PC-9 (cell line): ENCODE data around the gene CAMK2B. TPM values are rescaled to one million over a fixed set of nuclear protein-coding genes. Genes with fewer than 3 reads are reported as not detected.

Experiments
- BruUV-seq: library from RNA; stranded (reverse); fragments of 400-500 nt; replicated peaks from 2 replicates; lab custom pipeline; 2021; lab: Mats Ljungman, UMichigan
- CTCF ChIA-PET: fragments of 300-600 bp; sonication (Branson Sonifier 250); formaldehyde crosslinking; loops from one replicate; lab custom pipeline; 2022; ENCODE audit warnings: antibody characterized with exemption; lab: Charles Lee
- POLR2A ChIA-PET: fragments of 300-600 bp; sonication (Branson Sonifier 250); formaldehyde crosslinking; loops from one replicate; lab custom pipeline; 2022; ENCODE audit warnings: antibody characterized with exemption; ENCODE audit not compliant: unreplicated experiment; lab: Charles Lee
- DNase-seq, 2 experiments: peaks; one replicate each; pipeline versions ENCODE4 v3.0.0 to v3.0.0-alpha.2; 2015 to 2022; ENCODE audit warnings: mixed read lengths in 1 of 2
- H2AFZ ChIP-seq: fragments of 200-600 bp; sonication (generic); 2 replicates; pipeline ENCODE4 v1.8.1; 2017; ENCODE audit warnings: antibody characterized with exemption
- H3F3A ChIP-seq: fragments of 200-600 bp; sonication (generic); 2 replicates; pipeline ENCODE4 v1.8.1; 2017; ENCODE audit warnings: antibody characterized with exemption, mild to moderate bottlenecking, low read depth; ENCODE audit not compliant: insufficient read depth
- H3K27ac ChIP-seq: fragments of 200-600 bp; sonication (generic); 2 replicates; pipeline ENCODE4 v1.6.1; 2016; ENCODE audit warnings: mixed run types
- H3K27me3 ChIP-seq: fragments of 200-600 bp; sonication (generic); 2 replicates; pipeline ENCODE4 v1.6.1; 2016; ENCODE audit warnings: low read depth, mixed run types; ENCODE audit not compliant: insufficient read depth
- H3K36me3 ChIP-seq: fragments of 200-600 bp; sonication (generic); 2 replicates; pipeline ENCODE4 v1.6.1; 2016; ENCODE audit warnings: low read depth, mixed run types
- H3K4me1 ChIP-seq: fragments of 200-600 bp; sonication (generic); replicated peaks from 2 replicates; pipeline ENCODE4 v1.6.1; 2016; ENCODE audit warnings: mixed run types; ENCODE audit not compliant: insufficient read depth
- H3K4me2 ChIP-seq: fragments of 200-600 bp; sonication (generic); 2 replicates; pipeline ENCODE4 v1.6.1; 2017; ENCODE audit warnings: mixed run types
- H3K4me3 ChIP-seq: fragments of 200-600 bp; sonication (generic); 2 replicates; pipeline ENCODE4 v1.6.1; 2016; ENCODE audit warnings: mixed run types
- H3K79me2 ChIP-seq: fragments of 200-600 bp; sonication (generic); 2 replicates; pipeline ENCODE4 v1.6.1; 2017; ENCODE audit warnings: low read depth, mixed run types
- H3K9me2 ChIP-seq: fragments of 200-600 bp; sonication (generic); 2 replicates; pipeline ENCODE4 v1.8.1; 2017; ENCODE audit warnings: mild to moderate bottlenecking; ENCODE audit not compliant: insufficient read depth
- H3K9me3 ChIP-seq: fragments of 200-600 bp; sonication (generic); 2 replicates; pipeline ENCODE4 v1.8.1; 2016; ENCODE audit warnings: low read depth; ENCODE audit not compliant: insufficient read depth
- H4K20me1 ChIP-seq: fragments of 200-600 bp; sonication (generic); 2 replicates; pipeline ENCODE4 v1.8.1; 2017; ENCODE audit not compliant: insufficient read depth
- EZH2 ChIP-seq: fragments of 200-600 bp; sonication (generic); IDR thresholded peaks from 2 replicates; pipeline ENCODE4 v1.8.0; 2017; ENCODE audit warnings: antibody characterized with exemption, low read depth
- intact Hi-C: fragments of 100-400 bp; cut with micrococcal nuclease; formaldehyde crosslinking; loops from one replicate; pipeline ENCODE4 v1.10.0; 2022; ENCODE audit not compliant: unreplicated experiment
- total RNA-seq: library from RNA; stranded (reverse); gene quantifications from 2 replicates; pipeline ENCODE4 v1.2.3, GENCODE V29; 2021
- TF ChIP-seq, protein P1 (sequence below): fragments of 200-600 bp; sonication (generic); conservative IDR thresholded peaks from 2 replicates; pipeline ENCODE4 v1.6.1; 2017; ENCODE audit warnings: mixed run types, antibody characterized with exemption, mild to moderate bottlenecking, moderate library complexity

The CAMK2B gene
- total RNA-seq, 1 experiment from 2014 or later: 0.15 TPM

DNA sequence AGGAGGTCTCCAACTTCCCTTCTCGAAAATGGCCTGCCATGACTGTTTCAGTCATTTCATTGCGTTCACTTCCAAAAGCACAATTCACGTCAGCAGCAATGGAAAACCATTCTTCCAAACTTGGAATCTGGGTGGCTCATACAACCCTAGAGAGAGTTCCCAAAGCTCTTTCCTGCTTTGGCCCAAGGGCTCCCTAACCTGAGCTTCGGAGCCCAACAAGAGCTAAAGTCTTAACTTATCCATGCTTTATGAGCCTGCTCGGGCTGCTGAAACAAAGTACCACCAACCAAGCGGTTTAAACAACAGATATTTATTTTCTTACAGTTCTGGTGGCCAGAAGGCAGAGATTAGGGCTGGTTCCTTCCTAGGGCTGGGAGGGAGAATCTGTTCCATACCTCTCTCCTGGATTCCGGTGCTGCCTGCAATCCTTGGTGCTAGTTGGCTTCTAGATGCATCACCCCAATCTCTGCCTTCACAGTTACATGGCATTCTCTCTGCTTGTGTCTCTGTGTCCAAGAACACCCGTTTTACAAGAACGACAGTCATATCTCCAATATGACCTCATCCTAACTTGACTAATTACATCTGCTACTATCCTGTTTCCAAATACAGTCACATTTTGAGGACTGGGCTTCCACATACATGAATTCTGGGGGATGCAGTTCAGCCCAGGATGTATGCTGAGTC is 33.5 kb downstream of the CAMK2B start:
- Histone ChIP-seq H3K27ac (no peak overlapping the region), H4K20me1 (no peaks in the 10 kb centered on the region), H3F3A (no peaks in the 10 kb centered on the region), H3K4me2 (no peak overlapping the region), H3K4me1 (no peaks in the 10 kb centered on the region), H3K36me3 (no peaks in the 10 kb centered on the region), H3K9me3 (no peaks in the 10 kb centered on the region), H2AFZ (no peak overlapping the region), H3K4me3 (no peak overlapping the region), H3K27me3 (peaks cover 71% of the 10 kb centered on the region), H3K9me2 (no peaks in the 10 kb centered on the region), H3K79me2 (no peaks in the 10 kb centered on the region)
- intact Hi-C loops: no loop called here
- no peak for DNase-seq
- BruUV-seq: no TSS peak
- CTCF ChIA-PET: no interaction called here
- no peak for TF ChIP-seq EZH2
- TF ChIP-seq, protein P1, sequence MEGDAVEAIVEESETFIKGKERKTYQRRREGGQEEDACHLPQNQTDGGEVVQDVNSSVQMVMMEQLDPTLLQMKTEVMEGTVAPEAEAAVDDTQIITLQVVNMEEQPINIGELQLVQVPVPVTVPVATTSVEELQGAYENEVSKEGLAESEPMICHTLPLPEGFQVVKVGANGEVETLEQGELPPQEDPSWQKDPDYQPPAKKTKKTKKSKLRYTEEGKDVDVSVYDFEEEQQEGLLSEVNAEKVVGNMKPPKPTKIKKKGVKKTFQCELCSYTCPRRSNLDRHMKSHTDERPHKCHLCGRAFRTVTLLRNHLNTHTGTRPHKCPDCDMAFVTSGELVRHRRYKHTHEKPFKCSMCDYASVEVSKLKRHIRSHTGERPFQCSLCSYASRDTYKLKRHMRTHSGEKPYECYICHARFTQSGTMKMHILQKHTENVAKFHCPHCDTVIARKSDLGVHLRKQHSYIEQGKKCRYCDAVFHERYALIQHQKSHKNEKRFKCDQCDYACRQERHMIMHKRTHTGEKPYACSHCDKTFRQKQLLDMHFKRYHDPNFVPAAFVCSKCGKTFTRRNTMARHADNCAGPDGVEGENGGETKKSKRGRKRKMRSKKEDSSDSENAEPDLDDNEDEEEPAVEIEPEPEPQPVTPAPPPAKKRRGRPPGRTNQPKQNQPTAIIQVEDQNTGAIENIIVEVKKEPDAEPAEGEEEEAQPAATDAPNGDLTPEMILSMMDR: no peak
- POLR2A ChIA-PET: interaction anchor here (0.5 kb wide), 1 partner anchor 23 kb away, joined by 5 read pairs; no protein-coding TSS in a partner anchor

DNA sequence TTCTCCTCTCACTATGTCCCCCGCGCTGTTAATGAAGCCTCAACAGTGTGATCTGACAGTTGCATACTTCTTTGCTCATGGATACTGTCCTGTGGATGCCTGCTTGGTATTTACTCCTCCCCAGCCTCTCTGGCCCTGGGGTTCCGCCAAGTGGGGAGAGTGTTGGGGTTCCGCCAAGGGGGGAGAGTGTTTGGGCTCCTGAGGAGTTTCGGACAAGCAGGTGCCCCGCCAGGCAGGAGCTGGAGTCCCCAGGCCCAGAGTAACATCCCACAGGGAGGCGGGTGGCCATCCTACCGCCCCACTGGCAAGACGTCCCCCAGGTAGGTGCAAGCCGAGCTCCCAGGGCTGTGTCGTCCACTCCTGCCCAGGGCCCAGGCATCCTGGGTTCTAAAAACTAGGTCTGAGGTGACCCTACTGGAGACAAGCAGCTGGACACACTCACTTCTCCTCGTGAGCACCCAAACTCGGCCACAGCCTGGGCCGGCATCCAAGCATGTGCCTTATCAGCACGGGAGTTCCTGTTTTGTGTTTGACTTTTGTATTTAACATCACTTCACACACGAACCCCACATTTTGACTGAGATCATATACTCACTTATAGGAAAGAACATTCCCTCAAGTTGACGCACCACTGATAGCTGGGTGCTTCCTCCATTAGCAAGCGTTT is 34.2 kb downstream of the CAMK2B start:
- Histone ChIP-seq H3K4me3 (no peak overlapping the region), H3K9me2 (no peaks in the 10 kb centered on the region), H3K27ac (no peak overlapping the region), H3K79me2 (no peaks in the 10 kb centered on the region), H3K9me3 (no peaks in the 10 kb centered on the region), H4K20me1 (no peaks in the 10 kb centered on the region), H3K4me2 (no peak overlapping the region), H3F3A (no peaks in the 10 kb centered on the region), H3K4me1 (no peaks in the 10 kb centered on the region), H2AFZ (no peak overlapping the region), H3K36me3 (no peaks in the 10 kb centered on the region), H3K27me3 (peaks cover 64% of the 10 kb centered on the region)
- intact Hi-C loops: no loop called here
- DNase-seq: no peak
- ChIA-PET CTCF (no interaction called here), POLR2A (interaction anchor here (0.5 kb wide), 1 partner anchor 24 kb away, joined by 5 read pairs; no protein-coding TSS in a partner anchor)
- TF ChIP-seq EZH2: no peak
- TF ChIP-seq, protein P1: no peak
- BruUV-seq: no TSS peak

DNA sequence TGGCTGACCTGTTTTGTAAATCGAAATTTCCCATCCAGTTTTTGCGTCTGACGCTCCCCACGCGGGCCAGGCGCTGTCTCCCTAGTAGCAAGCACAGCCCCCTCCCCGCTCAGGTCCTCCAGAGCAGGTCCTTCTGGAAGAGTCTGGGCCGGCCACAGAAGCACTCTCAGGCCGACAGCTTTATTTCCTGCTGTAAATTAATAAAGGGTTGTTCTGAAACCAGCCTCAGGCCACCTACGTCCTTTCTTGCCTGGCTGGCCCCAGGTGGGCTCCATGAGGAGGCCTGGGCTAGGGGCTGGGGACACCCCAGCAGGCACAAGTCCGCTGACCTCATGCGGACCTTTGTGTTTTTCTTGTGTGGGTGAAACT is 35.2 kb downstream of the CAMK2B start:
- no peaks in the 10 kb centered on the region for H3F3A ChIP-seq
- intact Hi-C loops: no loop called here
- BruUV-seq: no TSS peak
- ChIA-PET CTCF (no interaction called here), POLR2A (no interaction called here)
- no peaks in the 10 kb centered on the region for H3K9me2 ChIP-seq
- no peaks in the 10 kb centered on the region for H3K79me2 ChIP-seq
- TF ChIP-seq EZH2: no peak
- TF ChIP-seq, protein P1: no peak
- H3K27ac ChIP-seq: no peak overlapping the region
- no peak overlapping the region for H3K4me3 ChIP-seq
- no peak overlapping the region for H3K4me2 ChIP-seq
- peaks cover 54% of the 10 kb centered on the region for H3K27me3 ChIP-seq
- H3K4me1 ChIP-seq: no peaks in the 10 kb centered on the region
- no peaks in the 10 kb centered on the region for H3K36me3 ChIP-seq
- no peaks in the 10 kb centered on the region for H4K20me1 ChIP-seq
- H2AFZ ChIP-seq: no peak overlapping the region
- DNase-seq: no peak
- no peaks in the 10 kb centered on the region for H3K9me3 ChIP-seq
